WI38 (cell line): Measurements from ENCODE around the gene TEKTIP1.

Source experiments
- H3K4me3 ChIP-seq: 2 replicates; pipeline ENCODE4 v1.5.1; 2011; ENCODE audit warnings: low read depth, mild to moderate bottlenecking, control low read depth, low read length
- CTCF ChIP-seq: IDR thresholded peaks from 2 replicates; pipeline ENCODE4 v1.5.1; 2012; ENCODE audit warnings: low read depth, mild to moderate bottlenecking, control low read depth, low read length

Gene TEKTIP1

GRCh38 chr19:3537438-3538240 is 1.3 kb upstream of the TEKTIP1 start:
- no peak overlapping the region for H3K4me3 ChIP-seq
- TF ChIP-seq CTCF: no peak

- H3K4me3 ChIP-seq: no peak overlapping the region
- no peak for TF ChIP-seq CTCF
Observed at GRCh38 chr19:3538258-3538929, 580 bp upstream of the TEKTIP1 start.

- no peak overlapping the region for H3K4me3 ChIP-seq
- no peak for TF ChIP-seq CTCF
Observed at GRCh38 chr19:3539756-3540118, 763 bp downstream of the TEKTIP1 start.

GRCh38 chr19:3543150-3544057 is 4.4 kb downstream of the TEKTIP1 start:
- TF ChIP-seq CTCF: no peak

GRCh38 chr19:3544058-3544376 is 5.0 kb downstream of the TEKTIP1 start:
- no peak overlapping the region for H3K4me3 ChIP-seq
- no peak for TF ChIP-seq CTCF

More at GRCh38 chr19:3543150-3544057, 4.4 kb downstream of the TEKTIP1 start:
- H3K4me3 ChIP-seq: no peak overlapping the region

GRCh38 chr19:3544742-3545668 is 6.0 kb downstream of the TEKTIP1 start:
- H3K4me3 ChIP-seq: no peak overlapping the region
- TF ChIP-seq CTCF: peak; percentile 85
